ENCODE measurements around the gene ZNF558.

DNA sequence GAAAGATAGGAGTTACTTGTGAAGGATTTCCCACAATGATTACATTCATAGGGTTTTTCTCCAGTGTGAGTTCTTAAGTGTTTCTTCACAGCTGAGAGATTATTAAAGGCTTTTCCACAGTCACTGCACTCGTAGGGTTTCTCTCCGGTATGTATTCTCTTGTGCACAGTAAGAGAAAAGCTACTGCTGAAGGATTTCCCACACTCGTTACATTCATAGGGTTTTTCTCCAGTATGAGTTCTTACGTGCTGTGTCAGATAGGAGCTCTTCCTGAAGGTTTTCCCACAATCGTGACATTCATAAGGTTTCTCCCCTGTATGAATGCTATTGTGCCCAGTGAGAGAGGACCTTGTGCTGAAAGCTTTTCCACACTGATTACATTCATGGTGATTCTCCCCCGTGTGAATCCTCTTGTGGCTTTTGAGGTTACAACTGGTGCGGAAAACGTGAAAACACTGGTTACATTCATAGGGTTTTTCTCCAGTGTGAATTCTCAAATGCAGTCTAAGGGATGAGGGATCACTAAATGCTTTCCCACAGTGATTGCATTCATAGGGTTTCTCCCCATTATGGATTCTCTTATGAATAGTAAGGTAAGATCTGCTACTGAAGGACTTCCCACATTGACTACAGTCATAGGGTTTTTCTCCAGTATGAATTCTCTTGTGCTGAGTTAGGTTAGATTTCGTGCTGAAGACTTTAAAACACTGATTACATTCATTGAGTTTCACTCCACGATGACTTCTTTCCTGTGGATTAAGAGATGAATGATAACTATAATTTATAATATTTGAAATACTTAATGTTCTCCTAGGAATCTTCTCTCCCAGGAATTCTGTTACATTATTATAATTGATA is 20.6 kb downstream of the ZNF558 start:
- TF ChIP-seq, protein P1, sequence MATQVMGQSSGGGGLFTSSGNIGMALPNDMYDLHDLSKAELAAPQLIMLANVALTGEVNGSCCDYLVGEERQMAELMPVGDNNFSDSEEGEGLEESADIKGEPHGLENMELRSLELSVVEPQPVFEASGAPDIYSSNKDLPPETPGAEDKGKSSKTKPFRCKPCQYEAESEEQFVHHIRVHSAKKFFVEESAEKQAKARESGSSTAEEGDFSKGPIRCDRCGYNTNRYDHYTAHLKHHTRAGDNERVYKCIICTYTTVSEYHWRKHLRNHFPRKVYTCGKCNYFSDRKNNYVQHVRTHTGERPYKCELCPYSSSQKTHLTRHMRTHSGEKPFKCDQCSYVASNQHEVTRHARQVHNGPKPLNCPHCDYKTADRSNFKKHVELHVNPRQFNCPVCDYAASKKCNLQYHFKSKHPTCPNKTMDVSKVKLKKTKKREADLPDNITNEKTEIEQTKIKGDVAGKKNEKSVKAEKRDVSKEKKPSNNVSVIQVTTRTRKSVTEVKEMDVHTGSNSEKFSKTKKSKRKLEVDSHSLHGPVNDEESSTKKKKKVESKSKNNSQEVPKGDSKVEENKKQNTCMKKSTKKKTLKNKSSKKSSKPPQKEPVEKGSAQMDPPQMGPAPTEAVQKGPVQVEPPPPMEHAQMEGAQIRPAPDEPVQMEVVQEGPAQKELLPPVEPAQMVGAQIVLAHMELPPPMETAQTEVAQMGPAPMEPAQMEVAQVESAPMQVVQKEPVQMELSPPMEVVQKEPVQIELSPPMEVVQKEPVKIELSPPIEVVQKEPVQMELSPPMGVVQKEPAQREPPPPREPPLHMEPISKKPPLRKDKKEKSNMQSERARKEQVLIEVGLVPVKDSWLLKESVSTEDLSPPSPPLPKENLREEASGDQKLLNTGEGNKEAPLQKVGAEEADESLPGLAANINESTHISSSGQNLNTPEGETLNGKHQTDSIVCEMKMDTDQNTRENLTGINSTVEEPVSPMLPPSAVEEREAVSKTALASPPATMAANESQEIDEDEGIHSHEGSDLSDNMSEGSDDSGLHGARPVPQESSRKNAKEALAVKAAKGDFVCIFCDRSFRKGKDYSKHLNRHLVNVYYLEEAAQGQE (IDR thresholded peaks at IDR 0.05; ENCODE audit: insufficient replicate concordance, low read depth): no peak
- TF ChIP-seq CTCF (IDR thresholded peaks at IDR 0.05; ENCODE audit: insufficient read depth, low read length) (no peak), POLR2AphosphoS5 (IDR thresholded peaks at IDR 0.05; ENCODE audit: low read depth) (no peak)
